Small intestine (tissue), 16 donors: ENCODE results near the gene AMBN. TPM values are rescaled to one million over a fixed set of nuclear protein-coding genes. Genes with fewer than 3 reads are reported as not detected.

ENCODE experiments used
- DNase-seq, 2 donors: peaks; one replicate each; pipeline versions ENCODE4 v3.0.0 to v3.0.0-alpha.2; 2013
- FAIRE-seq: peaks from 2 replicates; lab custom pipeline; 2012; peaks lifted over from hg19 to GRCh38; lab: Jason Lieb, UNC
- H3K27ac ChIP-seq, 3 donors: one replicate each; pipeline ENCODE4 v1.5.1; 2013; ENCODE audit warnings: low read length in 2 of 3, mild to moderate bottlenecking in 2 of 3, control low read depth in 1 of 3, inconsistent platforms in 1 of 3, low read depth in 1 of 3, moderate library complexity in 1 of 3
- H3K27me3 ChIP-seq, 3 donors: one replicate each; pipeline ENCODE4 v1.6.1; 2013; ENCODE audit warnings: low read length in 3 of 3, inconsistent platforms in 1 of 3; ENCODE audit not compliant: control insufficient read depth in 3 of 3, insufficient read depth in 3 of 3
- H3K36me3 ChIP-seq, 3 donors: one replicate each; pipeline ENCODE4 v1.6.1; 2013; ENCODE audit warnings: low read length in 3 of 3, inconsistent platforms in 1 of 3, low read depth in 1 of 3, mild to moderate bottlenecking in 1 of 3, moderate library complexity in 1 of 3; ENCODE audit not compliant: control insufficient read depth in 3 of 3, insufficient read depth in 2 of 3
- H3K4me1 ChIP-seq, 3 donors: one replicate each; pipeline ENCODE4 v1.6.1; 2013; ENCODE audit warnings: low read length in 2 of 3, inconsistent platforms in 1 of 3, low read depth in 1 of 3, mild to moderate bottlenecking in 1 of 3, moderate library complexity in 1 of 3; ENCODE audit not compliant: control insufficient read depth in 3 of 3, insufficient read depth in 2 of 3
- H3K4me3 ChIP-seq, 3 donors: one replicate each; pipeline ENCODE4 v1.5.1; 2013; ENCODE audit warnings: low read length in 3 of 3, control low read depth in 1 of 3, inconsistent platforms in 1 of 3, low read depth in 1 of 3, mild to moderate bottlenecking in 1 of 3, moderate library complexity in 1 of 3
- H3K9me3 ChIP-seq, 2 donors: one replicate each; pipeline ENCODE4 v1.6.1; 2013; ENCODE audit warnings: low read depth in 1 of 2, low read length in 1 of 2; ENCODE audit not compliant: control insufficient read depth in 2 of 2, insufficient read depth in 1 of 2
- WGBS, 3 donors: extraction: QIAGEN DNeasy Blood & Tissue Kit; methylation state at CpG; one replicate each; pipeline ENCODE4 v1.1.7; 2013; 5-methylcytosine and 5-hydroxymethylcytosine counted together
- long read RNA-seq, 10 donors: transcript quantifications; one replicate each; lab custom pipeline, GENCODE V29; 2026
- polyA plus RNA-seq, 4 donors: library from polyadenylated mRNA; stranded (reverse) in 3 of 4; unstranded in 1 of 4; fragments of 200-250 nt in 3 of 4; fragments of 120-200 nt in 1 of 4; gene quantifications; one replicate each; pipeline versions ENCODE4 v1.2.1 to v1.2.3, GENCODE V29; 2013
- donor health status: healthy with polysubstance abuse.
- donor health status: control.
- donor health status: control.
- donor health status: Bipolar disorder and iron deficiency.
- donor health status: healthy.

Gene AMBN
- polyA plus RNA-seq, result not detected
- long read RNA-seq, donor 1, result 0 reads
- long read RNA-seq, donor 2, result 0 reads
- long read RNA-seq, donor 3, result 0 reads
- long read RNA-seq, donor 4, result 0 reads
- long read RNA-seq, donor 5, result 0 reads
- long read RNA-seq, donor 6, result 0 reads
- long read RNA-seq, donor 7, result 0 reads
- long read RNA-seq, donor 8, result 0 reads
- long read RNA-seq, donor 9, result 0 reads
- long read RNA-seq, donor 10, result 0 reads

GRCh38 chr4:70591955-70592582, at the start of gene AMBN:
TSS of gene AMBN (plus strand) at chr4:70592256. CDS start at chr4:70592359, 103 bp downstream.
- no peaks in the 10 kb centered on the region for H3K9me3 ChIP-seq
- H3K36me3 ChIP-seq, result no peaks in the 10 kb centered on the region
- DNase-seq, result no peak
- H3K27ac ChIP-seq, result no peak within 1 kb of the TSS
- FAIRE-seq, result no peak
- 39 to 68% (median 50%) methylated on average over 5 of the region's 5 CpGs for WGBS, 3 donors
- H3K4me3 ChIP-seq, result no peak within 1 kb of the TSS
- H3K27me3 ChIP-seq, result no peaks in the 10 kb centered on the region
- no peaks in the 10 kb centered on the region for H3K4me1 ChIP-seq

GRCh38 chr4:70544279-70544868, 47.7 kb upstream of the AMBN start:
- no peaks in the 10 kb centered on the region for H3K4me1 ChIP-seq
- H3K9me3 ChIP-seq, result no peaks in the 10 kb centered on the region
- H3K4me3 ChIP-seq, result no peak overlapping the region
- no peaks in the 10 kb centered on the region for H3K27me3 ChIP-seq
- FAIRE-seq (no peak), DNase-seq (peak; percentile 12 to 14)
- H3K36me3 ChIP-seq, result no peaks in the 10 kb centered on the region
- no peak overlapping the region for H3K27ac ChIP-seq

DNA sequence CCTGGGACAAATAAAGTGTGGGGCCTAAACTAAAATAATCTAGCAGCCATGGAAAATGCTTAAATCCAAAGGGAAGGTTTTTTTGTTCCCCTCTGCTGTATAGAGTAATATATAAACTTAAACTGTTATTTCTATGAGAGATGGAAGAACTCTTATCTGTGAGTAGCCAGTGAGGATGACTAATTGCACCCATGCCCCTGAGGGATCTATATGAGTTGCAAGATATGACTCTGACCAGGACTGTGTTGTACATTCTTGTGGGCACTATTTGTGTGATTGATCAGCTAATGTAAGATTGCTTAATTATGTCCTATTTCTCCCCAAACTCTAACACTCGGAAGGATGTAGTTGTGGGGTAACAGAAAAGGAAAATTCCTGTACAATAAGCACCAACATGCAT, 35.2 kb upstream of the AMBN start:
- Histone ChIP-seq H3K27ac (no peak overlapping the region), H3K27me3 (no peaks in the 10 kb centered on the region), H3K4me1 (no peaks in the 10 kb centered on the region), H3K4me3 (no peak overlapping the region), H3K9me3 (no peaks in the 10 kb centered on the region), H3K36me3 (no peaks in the 10 kb centered on the region)
- DNase-seq (no peak), FAIRE-seq (no peak)
- WGBS, 3 donors, result 10 to 37% (median 28%) methylated on average over 1 of the region's 1 CpG

- Histone ChIP-seq H3K27ac (no peak overlapping the region), H3K27me3 (no peaks in the 10 kb centered on the region), H3K4me1 (peaks cover 0 to 3% (median 0%) of the 10 kb centered on the region in 3 donors), H3K36me3 (no peaks in the 10 kb centered on the region), H3K4me3 (no peak overlapping the region), H3K9me3 (no peaks in the 10 kb centered on the region)
- FAIRE-seq (peak; percentile 53), DNase-seq (peak; percentile 59 to 69)
- WGBS, 3 donors, result 18 to 27% (median 26%) methylated on average over 2 of the region's 2 CpGs
Measured at GRCh38 chr4:70559211-70559830, 32.7 kb upstream of the AMBN start.

GRCh38 chr4:70559924-70560323, 32.1 kb upstream of the AMBN start:
- 85 to 98% (median 94%) methylated on average over 1 of the region's 1 CpG for WGBS, 3 donors

GRCh38 chr4:70564033-70564432, 28.0 kb upstream of the AMBN start:
- Histone ChIP-seq H3K9me3 (no peaks in the 10 kb centered on the region), H3K4me1 (peaks cover 0 to 3% (median 0%) of the 10 kb centered on the region in 3 donors), H3K27ac (no peak overlapping the region), H3K27me3 (no peaks in the 10 kb centered on the region), H3K36me3 (no peaks in the 10 kb centered on the region), H3K4me3 (no peak overlapping the region)
- FAIRE-seq, result no peak
- DNase-seq, result peak; percentile 11 to 40
- WGBS, 3 donors, result 9 to 52% (median 42%) methylated on average over 8 of the region's 8 CpGs

More at GRCh38 chr4:70559924-70560323, 32.1 kb upstream of the AMBN start:
- Histone ChIP-seq H3K4me1 (peaks cover 0 to 3% (median 0%) of the 10 kb centered on the region in 3 donors), H3K4me3 (no peak overlapping the region), H3K9me3 (no peaks in the 10 kb centered on the region), H3K27me3 (no peaks in the 10 kb centered on the region), H3K36me3 (no peaks in the 10 kb centered on the region), H3K27ac (no peak overlapping the region)
- FAIRE-seq, result no peak
- no peak for DNase-seq

- no peaks in the 10 kb centered on the region for H3K9me3 ChIP-seq
- no peak for FAIRE-seq
- WGBS, 3 donors, result 66 to 83% (median 82%) methylated on average over 2 of the region's 2 CpGs
- H3K27me3 ChIP-seq, result peaks cover 0 to 9% (median 0%) of the 10 kb centered on the region in 3 donors
- H3K36me3 ChIP-seq, result no peaks in the 10 kb centered on the region
- H3K27ac ChIP-seq, result no peak overlapping the region
- DNase-seq, result no peak
- no peak overlapping the region for H3K4me3 ChIP-seq
- H3K4me1 ChIP-seq, result no peaks in the 10 kb centered on the region
Measured at GRCh38 chr4:70570796-70571195, 21.3 kb upstream of the AMBN start.

DNA sequence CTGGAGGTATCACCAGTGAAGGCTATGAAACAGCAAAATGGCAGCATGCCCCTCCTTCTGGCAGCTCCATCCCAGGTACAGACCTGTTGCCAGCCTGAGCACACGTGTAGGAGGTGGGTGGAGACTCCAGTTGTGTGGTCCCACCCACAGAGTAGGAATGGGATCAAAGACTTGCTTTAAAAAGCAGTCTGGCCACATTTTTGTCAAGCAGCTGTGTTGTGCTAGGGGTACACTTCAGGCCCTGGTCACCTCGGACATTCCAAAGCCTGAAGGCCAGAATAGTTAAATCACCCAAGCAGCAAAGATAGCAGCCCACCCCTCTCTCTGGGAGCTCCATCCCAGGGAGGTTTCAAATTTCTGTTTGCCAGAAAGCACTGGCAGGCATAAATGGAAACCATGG, 20.3 kb upstream of the AMBN start:
- Histone ChIP-seq H3K9me3 (no peaks in the 10 kb centered on the region), H3K36me3 (no peaks in the 10 kb centered on the region), H3K27ac (no peak overlapping the region), H3K4me1 (no peaks in the 10 kb centered on the region), H3K4me3 (no peak overlapping the region), H3K27me3 (peaks cover 0 to 9% (median 0%) of the 10 kb centered on the region in 3 donors)
- WGBS, 3 donors, result 51 to 55% (median 54%) methylated on average over 2 of the region's 2 CpGs
- no peak for FAIRE-seq
- no peak for DNase-seq
